HG03025 (cell line): ENCODE results near the gene ACSF3.

Source experiments
- ATAC-seq: cut with Tn5 transposase; IDR thresholded peaks from one replicate; pipeline ENCODE4 v1.9.1; 2021; ENCODE audit warnings: mild to moderate bottlenecking, moderate library complexity; ENCODE audit not compliant: unreplicated experiment, low FRiP score

ACSF3 gene

GRCh38 chr16:89121691-89122321, 28.2 kb downstream of the ACSF3 start:
- no peak for ATAC-seq

DNA sequence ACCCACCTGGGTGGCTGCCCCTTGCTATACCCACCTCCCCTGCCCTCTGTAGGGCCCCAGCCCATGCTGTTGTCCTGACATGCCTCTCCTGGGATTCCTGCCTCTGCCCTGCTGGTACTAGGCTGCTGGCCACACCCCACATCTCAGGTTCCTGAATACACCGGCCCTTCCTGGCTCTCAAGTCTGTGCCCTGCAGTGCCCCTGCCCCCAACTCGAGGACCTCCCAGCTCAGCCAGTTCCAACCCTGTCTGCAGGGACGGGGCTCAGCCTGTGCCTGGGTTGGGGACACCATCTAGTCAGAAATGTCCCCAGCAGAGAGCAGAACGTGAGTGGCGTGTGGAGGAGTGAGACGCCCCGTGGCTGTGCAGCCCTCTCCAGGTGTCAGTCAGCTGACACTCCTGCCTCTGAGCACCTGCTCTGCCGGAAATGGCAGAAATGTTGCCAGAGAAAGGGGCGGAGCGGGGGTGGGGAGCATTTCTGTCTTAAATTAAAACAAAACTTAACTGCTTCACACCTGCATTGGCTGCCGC, 28.7 kb downstream of the ACSF3 start:
- ATAC-seq: no peak

- no peak for ATAC-seq
Measured at GRCh38 chr16:89123001-89123830, 29.6 kb downstream of the ACSF3 start.

- ATAC-seq: no peak
Measured at GRCh38 chr16:89123831-89124100, 30.1 kb downstream of the ACSF3 start.

- no peak for ATAC-seq
Measured at GRCh38 chr16:89129378-89129777, 35.7 kb downstream of the ACSF3 start.

GRCh38 chr16:89130448-89130847, 36.8 kb downstream of the ACSF3 start:
- no peak for ATAC-seq

- no peak for ATAC-seq
Measured at GRCh38 chr16:89131783-89132182, 38.1 kb downstream of the ACSF3 start.

DNA sequence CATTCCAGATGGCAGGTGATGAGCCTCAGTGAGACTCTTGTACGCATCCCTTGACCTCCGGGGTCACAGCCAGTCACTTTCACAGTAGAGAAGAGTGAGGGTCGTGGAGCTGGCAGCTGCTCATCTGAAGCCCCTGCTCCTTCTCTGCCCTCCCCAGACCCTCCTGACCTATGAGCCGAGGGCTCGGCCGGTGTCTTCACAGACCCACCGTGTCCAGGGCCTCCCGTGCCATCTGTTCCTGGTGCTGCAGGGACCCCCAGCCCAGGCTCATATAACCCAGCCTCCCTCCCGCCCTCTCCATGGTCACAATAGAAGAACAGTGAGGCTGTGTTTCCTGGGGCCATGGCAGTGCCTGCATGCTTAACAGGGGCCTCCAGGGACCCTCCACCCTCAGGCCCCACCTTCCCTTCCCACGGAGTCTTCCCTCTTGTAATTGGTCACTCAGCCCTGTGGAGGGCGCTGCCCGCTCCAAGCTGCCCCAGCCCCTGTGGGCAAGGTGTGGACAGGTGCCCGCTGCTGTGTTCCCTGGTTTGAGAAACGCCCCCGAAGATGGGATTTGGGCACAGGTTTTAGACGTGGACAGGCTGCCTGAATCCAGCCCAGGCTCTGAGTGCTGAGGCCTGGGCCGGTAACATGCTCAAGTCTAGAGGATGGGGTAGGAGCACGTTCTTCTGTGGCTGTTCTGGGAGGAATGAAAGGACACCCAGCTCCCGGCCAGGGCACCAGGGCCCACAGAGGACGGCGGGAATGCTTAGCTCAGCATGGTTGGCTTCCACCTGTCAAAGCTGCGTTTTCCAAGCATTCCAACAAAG, 38.7 kb downstream of the ACSF3 start:
- no peak for ATAC-seq

DNA sequence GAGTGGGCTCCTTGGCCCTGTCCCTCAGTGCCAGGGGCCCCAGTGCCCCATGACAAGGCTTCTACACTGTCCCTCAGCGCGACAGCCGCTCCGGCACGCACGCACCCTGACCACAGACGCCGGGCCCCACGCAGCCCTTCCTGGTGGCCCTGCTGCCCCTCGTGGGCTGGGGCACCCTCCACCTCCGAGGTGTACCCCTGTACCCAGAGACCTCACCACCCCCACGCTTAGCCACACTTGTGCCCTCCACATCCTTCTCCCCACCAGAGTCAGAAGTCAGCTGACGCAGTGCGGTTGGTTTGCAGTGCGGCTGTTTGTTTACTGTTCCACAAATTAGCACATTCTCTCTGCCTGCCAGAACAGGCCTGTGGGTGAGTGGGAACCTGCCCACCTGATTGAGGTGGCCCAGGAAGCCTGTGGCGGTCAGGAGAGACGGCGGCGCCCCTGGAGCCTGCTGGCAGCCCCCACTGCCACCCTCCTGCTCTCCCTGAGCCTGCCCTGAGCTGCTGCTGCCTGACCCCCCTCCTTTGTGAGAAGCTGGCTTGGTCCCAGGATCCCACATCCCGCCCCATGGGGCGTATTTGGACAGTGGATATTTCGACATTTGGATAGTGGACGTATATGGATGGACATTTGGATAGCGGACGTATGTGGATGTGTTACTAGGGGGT, 39.9 kb downstream of the ACSF3 start:
- no peak for ATAC-seq

DNA sequence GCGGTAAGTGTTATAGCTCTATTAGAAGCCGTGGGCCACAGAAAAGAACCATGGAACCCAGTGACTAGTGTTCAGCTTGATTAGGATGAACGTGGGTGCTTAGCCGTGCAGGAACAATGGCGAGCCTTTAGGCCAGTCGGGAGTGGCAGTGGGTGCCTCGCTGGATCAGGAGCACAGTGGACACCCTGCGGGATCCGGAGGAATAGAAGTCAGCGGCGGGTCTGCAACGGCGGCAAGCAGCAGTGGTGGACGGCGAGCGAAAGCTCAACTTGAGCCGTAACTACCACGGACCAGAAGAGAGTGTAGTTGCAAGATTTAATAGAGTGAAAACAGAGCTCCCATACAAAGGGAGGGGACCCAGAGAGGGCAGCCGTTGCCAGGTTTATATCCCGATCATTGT, 40.6 kb downstream of the ACSF3 start:
- no peak for ATAC-seq

GRCh38 chr16:89135166-89135565, 41.5 kb downstream of the ACSF3 start:
- no peak for ATAC-seq

DNA sequence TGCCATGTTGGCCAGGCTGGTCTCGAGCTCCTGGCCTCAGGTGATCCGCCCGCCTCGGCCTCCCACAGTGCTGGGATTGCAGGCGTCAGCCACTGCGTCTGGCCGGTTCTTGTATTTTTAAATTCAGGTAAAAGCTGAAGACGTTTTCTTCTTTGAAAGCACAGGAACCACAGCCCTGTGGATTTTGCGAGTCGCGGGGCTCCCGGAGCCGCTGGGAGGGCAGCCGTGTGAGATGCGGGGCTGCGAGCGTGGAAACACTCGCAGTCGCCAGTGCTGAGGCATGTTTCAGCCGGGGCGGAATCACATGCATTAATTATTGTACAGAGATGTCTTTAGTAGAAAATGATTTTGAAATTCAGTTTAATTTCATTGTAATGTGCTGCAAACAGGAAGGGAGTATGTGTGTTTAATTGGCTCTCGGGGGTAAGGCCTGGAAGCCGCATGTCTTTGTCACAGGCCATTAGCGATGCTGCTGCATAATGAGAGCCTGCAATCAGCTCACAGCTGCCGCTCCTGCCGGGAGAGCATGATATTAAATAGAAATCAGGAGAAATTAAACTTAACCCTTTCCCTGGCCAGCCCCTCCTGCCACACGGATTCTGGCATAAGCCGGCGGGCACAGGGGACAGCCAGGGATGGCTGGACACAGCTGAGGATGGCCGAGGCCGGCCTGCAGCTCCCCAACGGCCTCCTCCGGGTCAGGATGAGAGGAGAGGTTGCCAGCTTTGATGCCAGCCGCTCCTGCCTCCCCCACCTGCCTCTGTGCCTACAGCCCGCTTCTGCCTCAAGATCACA, 42.5 kb downstream of the ACSF3 start:
- ATAC-seq: no peak

GRCh38 chr16:89136931-89137330, 43.3 kb downstream of the ACSF3 start:
- ATAC-seq: no peak

GRCh38 chr16:89137666-89138512, 44.2 kb downstream of the ACSF3 start:
- ATAC-seq: no peak

DNA sequence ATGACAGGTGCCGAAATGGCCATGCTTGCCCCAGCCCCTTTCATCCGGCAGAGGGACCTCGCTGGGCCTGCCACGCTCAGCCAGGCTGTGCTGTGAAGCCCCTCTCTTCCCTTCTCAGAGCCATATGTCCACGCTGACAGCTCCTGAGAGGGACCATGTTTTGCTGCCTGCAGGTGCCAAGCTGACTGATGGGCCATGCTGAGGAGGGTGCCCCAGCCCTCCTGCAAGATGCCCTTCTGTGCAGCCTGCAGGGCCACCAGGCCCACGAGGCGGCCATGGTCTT, 44.8 kb downstream of the ACSF3 start:
- ATAC-seq: no peak

DNA sequence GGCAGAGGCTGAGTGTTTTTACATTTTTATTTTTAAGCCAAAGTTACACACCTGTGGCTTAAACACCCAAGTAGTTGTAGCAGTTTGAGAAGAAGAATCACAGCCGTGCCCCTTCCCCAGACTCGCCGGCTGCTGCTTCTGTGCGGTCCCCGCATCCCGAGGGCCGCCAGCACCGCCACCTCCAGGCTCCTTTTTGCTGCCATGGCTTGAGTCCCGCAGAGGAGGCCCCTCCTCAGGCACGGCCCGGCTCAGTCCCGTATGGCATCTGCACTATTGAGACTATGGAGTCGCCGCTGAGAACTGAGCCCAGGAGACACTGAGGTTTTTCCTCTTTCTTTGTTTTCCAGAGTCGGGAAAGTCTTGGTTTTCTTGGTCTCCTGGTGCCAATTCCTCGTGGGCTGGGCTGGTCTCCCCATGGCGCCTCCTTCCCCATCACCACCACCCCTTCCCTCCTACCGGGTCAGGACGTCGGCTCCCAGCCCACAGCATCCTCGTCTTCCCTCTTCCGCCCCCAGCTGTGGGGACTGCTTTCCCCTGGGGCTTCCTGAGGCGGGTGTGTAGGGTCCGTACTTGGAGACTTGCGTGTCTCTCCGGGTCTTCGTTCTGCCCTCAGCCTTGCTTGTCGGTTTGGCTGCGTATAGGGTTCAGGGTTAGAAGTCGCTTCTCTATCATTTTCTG, 45.3 kb downstream of the ACSF3 start:
- ATAC-seq: no peak

GRCh38 chr16:89139907-89140361, 46.3 kb downstream of the ACSF3 start:
- no peak for ATAC-seq

DNA sequence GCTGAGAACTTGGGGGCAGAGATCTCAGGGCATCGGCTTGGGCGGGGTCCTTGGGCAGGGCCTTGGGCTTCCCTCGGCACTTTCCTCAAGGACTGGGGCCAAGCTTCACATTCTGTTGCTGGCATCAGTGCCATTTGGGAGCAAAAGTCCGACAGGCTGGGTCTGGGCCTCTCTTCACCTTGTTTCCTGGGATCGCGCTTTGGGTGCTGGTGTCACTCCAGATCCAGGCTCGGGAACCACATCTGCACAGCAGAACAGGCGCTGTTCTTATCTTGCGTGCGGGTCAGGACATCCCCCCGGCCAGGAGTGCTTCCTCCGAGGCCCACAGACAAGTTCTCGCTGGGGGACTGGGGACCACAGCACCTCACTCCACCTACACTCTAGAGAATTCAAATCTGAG, 46.7 kb downstream of the ACSF3 start:
- no peak for ATAC-seq
